Measurements from ENCODE around the gene TMEM17. TPM values are rescaled to one million over a fixed set of nuclear protein-coding genes. Genes with fewer than 3 reads are reported as not detected.

Gene TMEM17
- total RNA-seq, result 1 to 10 TPM; 2.1 to 6.0 (median 4.8) TPM

DNA sequence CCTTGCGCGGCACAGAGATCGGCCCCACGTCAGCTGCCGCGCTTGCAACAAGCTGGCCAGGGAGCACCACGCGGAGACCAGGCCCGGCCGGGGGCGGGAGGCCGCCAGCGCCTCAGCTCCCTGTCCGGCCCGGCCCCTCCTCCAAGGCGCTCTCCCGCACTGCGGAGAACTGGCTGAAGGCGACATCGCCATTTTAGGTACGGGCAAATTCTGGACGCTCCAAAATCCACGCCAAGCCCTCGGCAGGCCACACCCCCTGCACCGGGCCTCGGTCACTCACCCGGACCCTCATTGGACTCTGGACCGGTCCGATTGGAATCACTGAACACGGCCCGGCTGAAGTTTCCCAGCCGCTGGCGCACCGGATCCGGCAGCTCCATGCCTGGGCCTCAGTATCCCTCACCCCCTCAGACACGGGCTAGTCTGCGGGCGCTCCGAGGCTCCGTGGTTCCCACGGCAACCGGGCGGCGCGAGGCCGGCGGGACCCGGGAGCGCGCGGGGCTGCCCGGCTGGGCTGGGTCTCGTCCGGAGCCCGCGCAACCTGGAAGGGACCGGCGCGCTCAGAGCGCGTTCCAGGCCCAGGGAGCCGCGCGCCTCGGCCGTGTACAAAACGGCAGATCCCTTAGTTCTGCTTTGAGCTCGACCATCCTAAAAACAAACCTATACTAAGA is at the start of gene TMEM17:
Gene TMEM17 (minus strand): TSS at position 446 of the 671 bp plus-strand sequence. CDS start 66 bp downstream, at position 380.
- TF ChIP-seq CTCF (IDR thresholded peaks at IDR 0.05) (no peak), POLR2A (IDR thresholded peaks at IDR 0.05) (peak in 1 of 2 donors; percentile 86)
- WGBS, 2 donors, result 0 to 1% methylated on average over 39 to 60 of the region's 68 CpGs
- H3K4me3 ChIP-seq (replicated peaks in 1 of 3), result peak within 1 kb of the TSS; percentile 5 to 54 (median 53)
- no peaks in the 10 kb centered on the region for H3K36me3 ChIP-seq
- no peaks in the 10 kb centered on the region for H3K9me3 ChIP-seq
- intact Hi-C loops (cut with DNase I), result loop anchor here (5.0 kb wide), 1 partner anchor 44 kb away; no protein-coding TSS in a partner anchor
- H3K4me1 ChIP-seq, result peaks cover 2 to 6% of the 10 kb centered on the region in 2 donors
- no peaks in the 10 kb centered on the region for H3K27me3 ChIP-seq
- peak within 1 kb of the TSS; percentile 86 to 96 (median 94) for H3K27ac ChIP-seq
- DNase-seq, result peak; percentile 93

- no peak overlapping the region for H3K27ac ChIP-seq
- H3K9me3 ChIP-seq, result no peaks in the 10 kb centered on the region
- intact Hi-C loops (cut with DNase I), result no loop called here
- H3K4me1 ChIP-seq, result no peaks in the 10 kb centered on the region
- no peaks in the 10 kb centered on the region for H3K27me3 ChIP-seq
- DNase-seq, result no peak
- H3K36me3 ChIP-seq, result no peaks in the 10 kb centered on the region
- H3K4me3 ChIP-seq (replicated peaks in 1 of 3), result no peak overlapping the region
- TF ChIP-seq POLR2A (IDR thresholded peaks at IDR 0.05) (no peak), CTCF (IDR thresholded peaks at IDR 0.05) (no peak)
Observed at GRCh38 chr2:62554440-62554839, 48.4 kb upstream of the TMEM17 start.

DNA sequence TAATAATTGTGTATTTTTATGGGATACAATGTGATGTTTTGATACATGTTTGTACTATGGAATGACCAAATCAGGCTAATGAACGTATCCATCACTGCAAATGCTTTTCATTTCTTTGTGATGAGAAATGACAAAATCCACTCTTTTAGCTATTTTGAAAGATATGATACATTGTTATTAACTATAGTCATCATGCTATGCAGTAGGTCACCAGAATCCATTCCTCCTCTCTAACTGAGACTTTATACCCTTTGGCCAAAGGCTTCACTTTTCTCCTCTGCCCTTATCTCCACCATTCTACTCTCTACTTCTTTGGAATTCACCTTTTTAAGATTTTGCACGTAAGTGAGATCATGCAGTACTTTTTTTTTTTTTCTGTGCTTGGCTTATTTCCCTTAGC is 44.5 kb upstream of the TMEM17 start:
- Histone ChIP-seq H3K4me1 (no peaks in the 10 kb centered on the region), H3K27ac (no peak overlapping the region), H3K36me3 (no peaks in the 10 kb centered on the region), H3K27me3 (no peaks in the 10 kb centered on the region), H3K9me3 (no peaks in the 10 kb centered on the region), H3K4me3 (replicated peaks in 1 of 3) (no peak overlapping the region)
- TF ChIP-seq CTCF (IDR thresholded peaks at IDR 0.05) (no peak), POLR2A (IDR thresholded peaks at IDR 0.05) (no peak)
- intact Hi-C loops (cut with DNase I), result no loop called here
- no peak for DNase-seq
- WGBS, 2 donors, result 95 to 99% methylated on average over 2 of the region's 2 CpGs

- intact Hi-C loops (cut with DNase I), result no loop called here
- TF ChIP-seq POLR2A (IDR thresholded peaks at IDR 0.05), result no peak
- no peak for TF ChIP-seq CTCF (IDR thresholded peaks at IDR 0.05)
- no peaks in the 10 kb centered on the region for H3K4me1 ChIP-seq
- no peak overlapping the region for H3K27ac ChIP-seq
- no peak overlapping the region for H3K4me3 ChIP-seq (replicated peaks in 1 of 3)
- H3K36me3 ChIP-seq, result no peaks in the 10 kb centered on the region
- DNase-seq, result no peak
- 75 to 85% methylated on average over 3 of the region's 3 CpGs for WGBS, 2 donors
- no peaks in the 10 kb centered on the region for H3K27me3 ChIP-seq
- H3K9me3 ChIP-seq, result no peaks in the 10 kb centered on the region
Observed at GRCh38 chr2:62547854-62548253, 41.9 kb upstream of the TMEM17 start.

DNA sequence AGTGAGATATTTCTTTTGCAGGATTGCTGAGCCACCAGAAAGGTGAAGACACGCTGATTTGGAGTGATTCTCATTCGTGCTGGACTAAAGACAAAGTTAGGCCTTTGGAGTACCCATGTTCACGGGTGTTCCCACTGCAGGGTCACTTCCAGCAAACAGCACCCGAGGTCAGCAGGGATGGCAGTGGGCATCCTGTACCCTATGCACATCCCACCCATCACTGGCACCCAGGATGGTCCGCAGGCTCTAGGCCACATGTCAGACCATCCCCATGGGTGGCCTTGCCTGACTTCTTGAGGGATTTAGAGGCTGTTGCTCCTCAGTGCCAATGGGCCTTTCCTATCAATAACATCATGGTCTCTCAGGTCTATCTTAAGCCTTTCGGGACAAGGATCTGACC is 39.3 kb upstream of the TMEM17 start:
- intact Hi-C loops (cut with DNase I), result no loop called here

More for the DNA sequence above, 39.3 kb upstream of the TMEM17 start:
- no peak overlapping the region for H3K4me3 ChIP-seq (replicated peaks in 1 of 3)
- DNase-seq, result no peak
- no peaks in the 10 kb centered on the region for H3K27me3 ChIP-seq
- no peaks in the 10 kb centered on the region for H3K36me3 ChIP-seq
- TF ChIP-seq POLR2A (IDR thresholded peaks at IDR 0.05) (no peak), CTCF (IDR thresholded peaks at IDR 0.05) (no peak)
- no peaks in the 10 kb centered on the region for H3K4me1 ChIP-seq
- no peak overlapping the region for H3K27ac ChIP-seq
- WGBS, 2 donors, result 99% methylated on average over 5 to 6 of the region's 6 CpGs
- H3K9me3 ChIP-seq, result no peaks in the 10 kb centered on the region

Data from thyroid gland (tissue), 4 donors.